DMS114 treated with DMSO at 0.1 percent for 48 hours (cell line): ENCODE results near the gene MYO18B.

Source experiments
- DNase-seq: peaks from one replicate; lab custom pipeline; 2025; ENCODE audit not compliant: unreplicated experiment; lab: John Stamatoyannopoulos, UW

MYO18B gene

DNA sequence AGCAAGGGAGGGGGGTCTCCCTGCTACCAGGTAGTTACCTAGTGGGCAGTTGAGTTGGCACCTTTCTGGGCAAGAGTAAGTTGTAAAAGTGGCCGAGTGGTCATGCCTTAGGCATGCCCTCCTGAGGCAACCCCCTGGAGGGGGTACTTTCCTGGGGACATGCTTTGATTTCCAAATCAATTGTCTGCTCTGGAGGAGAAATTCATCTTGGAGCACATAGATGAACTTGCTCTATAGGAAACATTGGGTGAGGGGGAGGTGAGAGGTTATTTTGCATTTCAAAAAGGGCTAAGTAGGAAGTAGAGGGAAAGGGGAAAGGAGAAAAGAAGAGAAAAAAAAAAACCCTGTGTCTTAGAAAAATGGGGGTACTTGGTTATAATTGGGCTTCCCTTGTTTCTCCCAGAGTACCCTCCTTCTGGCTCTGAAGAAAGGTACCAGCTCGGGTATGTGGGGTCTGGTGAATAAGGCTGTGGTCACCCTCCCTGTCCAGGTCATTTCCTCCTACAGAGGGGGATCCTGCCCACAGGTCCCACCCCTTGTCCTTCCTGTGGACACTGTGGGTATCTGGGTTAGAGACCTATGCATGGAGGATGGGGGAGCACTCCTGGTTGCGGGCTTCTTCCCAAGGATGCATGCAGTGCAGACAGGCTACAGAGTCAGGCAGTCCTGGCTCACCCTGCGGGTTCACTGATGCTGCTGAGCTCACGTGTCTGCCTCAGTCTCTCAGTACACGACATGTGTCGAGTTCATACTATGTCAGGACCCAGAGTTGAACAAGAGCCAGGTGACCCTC, 193.5 kb downstream of the MYO18B start:
- DNase-seq, result no peak

DNA sequence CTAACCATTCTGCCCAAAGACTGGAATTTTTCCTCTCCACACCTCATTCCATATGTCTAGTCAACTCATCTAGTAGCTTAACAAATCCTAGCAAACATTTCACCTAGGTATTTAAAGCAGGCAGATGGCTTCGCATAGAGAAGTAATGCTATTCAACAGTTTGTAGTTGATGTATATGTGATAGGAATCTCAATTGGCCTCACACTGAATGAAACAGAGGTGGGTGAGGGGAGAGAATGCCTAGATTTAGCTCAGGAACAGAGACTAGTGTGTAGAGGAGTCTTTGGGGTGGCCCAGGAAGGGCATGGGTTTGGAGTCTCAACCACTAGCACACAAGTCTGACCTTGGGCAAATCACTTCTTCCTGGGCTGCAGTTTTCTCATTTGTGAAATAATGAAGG, 196.2 kb downstream of the MYO18B start:
- no peak for DNase-seq

DNA sequence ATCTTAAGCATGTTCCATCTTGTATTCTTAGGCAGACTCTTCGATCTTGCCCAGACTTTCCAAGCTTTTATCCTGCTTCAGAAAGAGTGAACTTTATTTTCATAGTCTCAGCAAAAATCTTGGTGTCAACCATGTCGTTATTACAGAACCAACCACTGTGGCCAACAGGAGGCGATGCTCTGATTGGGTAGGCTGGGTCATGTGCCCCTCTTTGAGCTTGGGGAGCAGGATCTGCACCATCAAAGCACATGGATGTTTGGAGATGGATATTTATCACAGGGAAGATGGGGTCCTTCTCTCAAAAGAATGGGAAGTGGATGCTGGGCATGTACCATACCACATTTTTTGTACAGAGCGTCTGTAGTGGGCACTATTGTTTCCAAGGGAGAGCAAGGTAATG, 197.4 kb downstream of the MYO18B start:
- no peak for DNase-seq

DNA sequence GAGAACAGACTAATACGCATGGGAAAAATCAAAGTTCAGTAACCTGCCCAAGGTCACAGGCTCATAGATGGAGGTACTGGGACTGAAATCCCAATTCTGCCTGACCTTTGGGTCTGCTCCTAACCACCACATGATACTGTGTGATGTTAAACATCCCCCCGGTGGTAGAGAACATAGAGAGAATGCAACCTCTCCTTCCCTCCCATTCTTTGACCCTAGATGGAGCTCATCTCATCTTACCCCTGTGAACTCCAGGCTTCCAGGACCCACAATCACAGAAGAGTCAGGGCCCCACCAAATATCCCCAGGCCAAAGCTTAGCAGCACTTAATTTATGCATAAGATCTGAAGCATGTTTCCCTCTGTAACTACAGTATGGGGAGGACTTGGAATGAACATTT, 198.5 kb downstream of the MYO18B start:
- no peak for DNase-seq

DNA sequence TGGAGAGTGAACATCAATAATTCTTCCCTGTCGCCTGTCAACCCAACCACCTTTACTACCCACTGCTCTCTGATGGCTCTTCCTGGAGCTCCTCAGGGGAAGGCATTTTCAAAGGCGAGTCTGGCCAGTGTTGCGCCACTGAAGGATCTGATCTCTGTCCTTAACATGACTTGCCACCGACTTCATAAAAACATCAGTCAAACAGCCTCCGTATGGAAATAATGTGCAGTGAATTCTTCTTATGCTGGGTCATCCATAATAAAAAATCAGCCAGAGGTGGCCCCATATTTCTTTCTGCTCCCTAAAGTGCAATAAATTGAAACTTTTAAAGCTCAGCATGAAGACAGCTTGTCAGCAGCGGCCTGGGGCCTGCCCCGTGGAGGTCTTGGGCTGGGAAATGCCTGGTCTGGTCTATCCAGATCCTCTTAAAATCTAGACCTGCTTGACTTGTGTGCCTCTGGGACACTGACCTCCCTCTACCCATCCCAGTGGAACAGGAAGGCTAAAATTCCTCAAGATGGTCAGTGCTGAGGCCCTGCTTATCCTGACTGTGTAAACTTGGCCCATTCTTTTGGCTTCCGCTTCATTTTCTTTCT, 199.5 kb downstream of the MYO18B start:
- no peak for DNase-seq

DNA sequence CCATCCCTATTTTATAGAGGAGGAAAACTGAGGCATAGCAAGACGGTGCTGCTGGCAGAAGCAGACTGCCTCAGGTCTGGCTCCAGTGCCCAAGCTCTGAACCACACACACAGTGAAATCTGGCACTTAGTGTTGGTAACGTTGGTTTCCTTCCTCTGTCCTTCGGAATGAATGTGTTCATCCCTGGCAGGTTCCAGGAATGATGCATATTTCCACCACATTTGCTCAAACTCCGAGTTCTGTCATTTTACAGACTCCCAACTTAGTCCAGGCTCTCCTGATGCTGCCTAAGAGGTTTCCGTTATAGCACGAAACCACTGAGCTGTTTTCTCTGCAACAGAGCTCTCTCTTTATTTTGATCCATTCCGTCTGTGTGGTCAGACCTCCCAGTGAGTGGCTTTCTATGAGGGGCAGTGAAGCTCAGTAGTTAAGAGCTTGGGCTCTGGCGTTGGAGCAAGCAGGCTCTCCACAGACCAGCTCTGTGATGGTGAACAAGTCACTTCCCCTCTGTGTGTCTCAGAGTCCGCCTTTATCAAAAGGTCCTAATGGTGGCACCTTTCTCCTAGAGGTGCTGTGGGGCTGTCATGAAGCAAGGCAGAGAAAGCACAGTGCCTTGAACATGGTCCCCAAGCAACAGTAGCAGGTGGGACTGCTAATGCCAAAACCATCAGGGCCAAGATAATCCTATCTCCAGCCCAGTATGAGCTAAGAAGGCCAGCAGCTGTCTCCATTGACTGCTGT, 200.3 kb downstream of the MYO18B start:
- no peak for DNase-seq

DNA sequence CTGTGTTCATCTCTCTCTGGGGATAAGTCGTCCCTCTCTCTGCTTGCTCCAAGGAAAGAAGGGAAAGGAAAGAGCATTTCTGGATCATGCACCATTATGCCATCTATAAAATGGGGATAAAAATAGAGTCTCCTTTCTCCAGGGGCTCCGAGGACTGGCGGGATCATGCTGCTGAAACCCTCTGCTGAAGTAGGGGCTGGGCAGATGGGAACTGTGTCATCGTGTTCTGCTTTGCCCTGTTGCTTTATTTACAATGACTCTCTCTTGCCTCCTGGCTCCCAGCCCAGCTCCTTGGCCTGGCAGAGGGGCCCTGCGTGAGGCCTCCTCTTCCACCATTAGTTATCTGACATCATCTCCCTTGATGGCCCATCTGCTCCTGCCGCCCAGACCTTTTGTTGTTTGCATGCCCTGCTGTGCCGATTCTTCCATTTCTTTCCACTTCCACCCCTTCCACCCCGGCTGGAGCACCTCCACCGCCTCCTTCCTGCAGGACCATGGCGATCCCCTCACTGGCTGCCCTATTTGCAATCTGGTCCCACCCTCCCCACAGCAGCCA, 200.9 kb downstream of the MYO18B start:
- no peak for DNase-seq

DNA sequence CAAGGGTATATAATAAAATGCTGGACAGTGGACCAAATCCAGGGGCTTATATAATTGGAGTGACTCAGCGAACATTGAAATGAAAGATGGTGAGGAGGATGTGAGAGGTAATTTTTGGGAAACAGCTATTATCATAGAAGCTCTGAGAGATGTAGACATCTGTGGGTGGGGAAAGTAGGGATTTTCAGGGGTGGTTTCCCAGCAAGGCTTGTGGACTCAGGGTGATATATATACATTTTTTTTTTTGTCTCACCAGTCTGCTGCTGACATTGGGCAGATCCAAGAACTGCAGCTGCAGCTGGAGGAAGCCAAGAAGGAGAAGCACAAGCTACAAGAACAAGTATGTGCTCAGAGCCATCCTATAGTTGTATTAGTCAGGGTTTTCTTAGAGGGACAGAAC, 208.1 kb downstream of the MYO18B start:
- no peak for DNase-seq

DNA sequence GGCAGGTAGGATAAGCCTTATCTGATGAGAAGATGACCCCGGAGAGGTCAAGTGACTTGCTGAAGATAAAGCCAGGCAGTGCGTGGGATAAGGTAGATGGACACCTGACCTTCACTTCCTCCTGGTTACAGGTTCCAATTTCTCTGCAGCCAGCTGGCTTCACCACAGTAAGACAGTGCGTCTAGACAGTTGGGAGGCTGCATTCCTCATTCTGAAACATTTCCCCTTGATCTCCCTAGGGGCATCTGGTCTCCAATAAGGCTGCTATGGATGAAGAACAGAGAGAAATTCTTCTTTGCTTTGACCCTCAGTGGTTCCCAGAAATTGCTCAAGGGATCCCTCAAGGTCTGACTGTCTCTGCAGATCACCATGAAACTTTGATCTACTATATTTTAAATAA, 211.3 kb downstream of the MYO18B start:
- no peak for DNase-seq

DNA sequence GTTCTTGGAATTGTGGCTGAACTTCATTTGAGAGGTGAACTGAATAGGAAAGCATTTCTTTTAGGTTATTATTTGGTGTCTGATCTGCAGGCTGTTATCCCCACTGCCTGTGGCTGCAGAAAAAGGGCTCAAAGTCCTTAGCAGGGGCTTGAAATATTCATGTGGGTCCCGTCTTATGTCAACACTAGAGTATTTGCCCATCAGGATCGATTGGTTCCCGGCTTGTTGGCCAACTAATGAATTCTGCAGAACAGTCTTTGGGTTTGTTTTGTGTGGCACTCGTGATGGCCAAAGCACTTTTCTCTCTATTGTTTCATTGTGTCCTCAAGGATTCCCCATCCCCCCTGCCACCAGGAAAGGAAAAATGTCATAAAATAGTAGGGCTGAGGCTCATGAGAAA, 211.9 kb downstream of the MYO18B start:
- no peak for DNase-seq

DNA sequence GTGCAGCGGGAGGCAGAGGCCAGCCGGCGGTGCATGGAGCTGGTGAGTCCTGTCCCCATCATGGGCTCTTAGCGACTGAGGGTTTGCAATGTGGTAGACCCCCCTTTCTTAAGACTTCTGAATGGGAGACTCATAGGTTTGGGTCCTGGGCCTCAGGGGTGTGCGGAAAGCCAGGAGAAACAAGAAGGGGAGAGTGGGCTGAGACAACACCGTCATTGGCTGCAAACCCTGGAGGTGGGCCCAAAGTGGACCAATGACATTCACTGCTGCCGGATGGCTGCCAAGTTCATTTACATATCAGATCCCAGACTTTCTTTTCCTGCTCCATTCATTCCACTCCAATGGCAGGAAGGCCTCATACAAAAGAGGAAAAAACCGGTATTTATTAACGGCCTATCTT, 213.3 kb downstream of the MYO18B start:
- no peak for DNase-seq

DNA sequence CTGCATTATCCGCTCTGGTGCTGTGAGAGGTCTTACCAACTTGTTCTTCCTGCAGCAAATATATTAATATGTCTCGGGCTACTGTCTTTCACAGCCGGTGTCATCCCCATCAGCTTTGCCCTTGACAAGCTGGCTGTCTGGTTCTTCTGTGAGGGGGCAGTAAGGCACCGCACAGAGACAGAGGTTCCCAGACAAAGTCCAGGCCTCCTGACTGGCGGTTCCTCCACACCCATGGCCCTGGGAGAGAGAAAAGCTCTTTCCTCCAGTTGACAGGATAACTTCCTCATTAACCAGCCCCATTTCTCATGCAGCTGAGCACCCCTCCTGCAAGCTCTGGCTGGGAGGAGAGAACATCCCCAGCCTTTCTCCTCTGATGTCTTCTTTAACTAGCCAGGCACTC, 214.8 kb downstream of the MYO18B start:
- no peak for DNase-seq

DNA sequence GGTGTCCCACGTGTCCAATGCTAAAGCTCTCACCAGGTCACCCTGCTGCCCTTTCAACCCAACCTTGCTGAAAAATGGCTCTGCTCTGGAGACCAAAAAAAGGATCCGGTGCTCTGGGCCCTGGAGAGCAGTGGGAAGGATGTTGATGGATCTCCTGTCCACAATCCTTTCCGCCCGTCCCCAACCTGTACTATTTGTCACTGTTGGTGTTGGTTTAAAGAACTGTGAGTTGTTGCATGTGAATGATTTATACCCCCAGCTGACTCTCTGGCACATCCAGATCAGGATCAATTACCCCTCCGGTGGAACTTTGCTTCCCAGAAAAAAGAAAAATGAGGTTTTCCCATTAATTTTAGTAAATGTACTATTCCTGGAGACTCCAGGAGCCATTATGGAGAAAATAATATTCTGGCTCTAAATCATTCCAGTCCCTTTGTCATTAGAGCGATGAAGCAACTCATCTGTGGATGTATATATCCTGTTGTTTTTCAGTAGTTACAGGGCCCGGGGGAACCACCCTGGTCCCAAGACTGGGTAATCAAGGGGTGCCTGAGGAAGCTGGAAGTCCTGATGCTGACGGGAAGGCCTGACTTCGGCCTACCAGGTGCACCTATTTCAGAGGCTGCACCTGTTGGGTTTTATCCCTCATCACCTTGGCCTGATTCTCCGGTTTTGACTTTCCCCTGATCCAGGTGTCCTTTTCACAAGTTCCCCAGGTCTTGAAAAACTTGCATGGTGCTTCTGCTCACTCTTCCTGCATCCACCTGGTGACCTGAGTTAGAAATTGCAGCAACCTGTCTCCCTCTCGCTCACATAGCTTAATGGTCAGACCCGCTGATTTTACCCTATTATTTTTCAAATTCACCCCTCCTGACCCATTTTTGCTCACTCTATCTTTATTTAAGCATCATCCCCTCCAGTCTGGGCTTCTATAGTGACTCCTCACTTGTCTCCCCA, 218.1 kb downstream of the MYO18B start:
- DNase-seq, result no peak

DNA sequence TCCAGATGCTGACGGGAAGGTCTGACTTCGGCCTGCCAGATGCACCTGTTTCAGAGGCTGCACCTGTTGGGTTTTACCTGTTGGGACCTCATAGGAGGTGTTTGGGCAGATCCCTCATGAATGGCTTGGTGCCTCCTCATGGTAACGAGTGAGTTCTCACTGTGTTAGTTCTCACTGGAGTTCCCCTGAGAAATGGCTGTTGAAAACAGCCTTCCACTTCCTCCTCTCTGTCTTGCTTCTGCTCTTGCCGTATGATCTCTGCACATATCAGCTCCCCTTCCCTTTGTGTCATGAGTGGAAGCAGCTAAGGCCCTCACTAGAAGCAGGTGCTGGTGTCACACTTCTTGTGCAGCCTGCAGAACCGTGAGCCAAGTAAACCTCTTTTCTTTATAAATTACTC, 219.7 kb downstream of the MYO18B start:
- no peak for DNase-seq

DNA sequence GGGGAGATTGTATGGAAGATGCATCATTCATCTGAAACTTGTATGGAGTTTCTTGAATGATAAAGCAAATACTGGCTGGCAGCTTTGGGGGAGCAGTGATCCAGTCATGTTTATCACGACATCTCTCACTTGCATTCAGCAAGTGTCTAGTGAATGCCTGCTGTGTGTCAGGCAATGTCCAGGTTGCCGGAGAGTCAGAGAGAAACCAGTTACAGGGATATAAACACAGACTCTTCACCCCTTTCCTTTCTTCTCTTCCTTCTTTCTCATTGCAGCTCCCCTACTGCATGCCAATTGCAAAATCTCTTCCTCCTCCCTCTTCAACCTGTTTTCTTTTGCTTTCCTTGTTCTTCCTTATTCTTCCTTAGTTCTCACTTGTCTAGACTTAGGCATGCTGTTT, 220.7 kb downstream of the MYO18B start:
- no peak for DNase-seq

DNA sequence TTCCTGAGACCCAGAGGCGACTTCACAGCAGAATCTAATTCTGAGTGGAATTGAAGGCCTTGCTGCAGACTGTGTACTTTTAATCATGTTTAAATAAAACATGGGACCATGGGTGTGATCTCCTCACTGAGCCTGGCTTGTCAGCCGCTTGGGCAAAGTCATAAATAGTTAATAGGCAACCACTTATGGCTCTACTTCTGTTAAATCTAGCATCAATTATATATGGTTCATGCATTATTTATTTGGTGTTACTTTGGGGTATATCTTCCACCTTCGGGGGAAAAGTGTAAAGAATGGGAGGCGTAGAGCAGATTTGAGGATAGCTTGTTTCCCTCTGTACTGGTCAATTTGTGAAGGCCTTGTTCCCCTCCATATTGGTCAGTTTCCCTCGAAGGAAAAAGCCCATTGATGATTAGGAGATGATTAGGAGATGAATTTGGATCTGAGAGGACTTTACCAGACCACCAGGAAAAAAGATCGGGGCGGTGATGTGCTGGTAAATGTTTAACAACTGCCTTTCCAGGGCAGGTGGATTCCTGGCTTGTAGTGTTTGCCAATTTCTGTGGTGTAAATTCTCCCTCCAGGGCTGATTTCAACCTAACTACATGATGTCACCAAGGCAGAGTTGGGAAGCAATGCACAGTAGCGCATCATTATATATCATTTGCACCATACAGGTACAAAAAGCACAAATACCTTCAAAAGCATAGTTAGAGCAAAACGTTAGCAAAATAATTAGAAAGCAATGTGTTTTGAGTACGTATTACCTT, 223.2 kb downstream of the MYO18B start:
- DNase-seq, result no peak

DNA sequence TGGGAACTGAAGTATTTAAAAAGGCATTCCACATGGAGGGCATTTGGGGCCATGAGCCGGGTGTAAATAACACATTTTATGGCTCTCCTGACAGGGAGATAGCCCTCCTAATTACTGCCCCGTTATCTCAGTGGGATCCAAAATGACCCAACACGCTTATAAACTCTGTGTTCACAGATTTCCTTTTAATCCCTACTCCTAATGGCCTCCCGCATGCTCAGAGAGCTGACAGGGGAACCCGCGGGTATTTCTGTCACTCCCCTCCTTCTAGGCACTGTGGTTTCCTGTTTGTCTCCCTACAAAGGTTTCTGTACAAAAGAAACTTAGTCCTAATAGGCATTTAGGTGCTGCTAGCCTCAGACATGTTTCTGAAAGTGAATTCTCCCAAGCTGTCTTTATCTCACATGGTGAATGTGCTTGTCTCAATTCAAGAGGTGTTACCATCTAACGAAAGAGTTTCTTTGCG, 224.5 kb downstream of the MYO18B start:
- no peak for DNase-seq

DNA sequence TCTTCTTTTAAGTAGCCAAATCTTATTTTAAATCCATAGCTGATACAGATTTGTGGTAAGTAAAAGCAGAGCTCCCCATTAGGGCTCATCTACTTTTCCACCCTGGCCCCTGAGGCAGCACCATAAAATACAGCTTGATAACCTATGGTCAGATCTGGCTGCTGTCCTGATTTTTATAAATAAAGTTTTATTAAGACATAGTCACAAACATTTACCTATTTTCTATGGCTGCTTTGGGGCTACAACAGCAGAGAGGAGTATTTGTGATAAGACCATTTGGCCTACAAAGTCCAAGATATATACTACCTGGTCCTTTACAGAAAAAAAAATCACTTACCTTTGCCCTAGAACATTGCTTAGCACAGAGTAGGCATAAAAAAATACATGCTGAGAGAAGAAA, 227.3 kb downstream of the MYO18B start:
- no peak for DNase-seq

DNA sequence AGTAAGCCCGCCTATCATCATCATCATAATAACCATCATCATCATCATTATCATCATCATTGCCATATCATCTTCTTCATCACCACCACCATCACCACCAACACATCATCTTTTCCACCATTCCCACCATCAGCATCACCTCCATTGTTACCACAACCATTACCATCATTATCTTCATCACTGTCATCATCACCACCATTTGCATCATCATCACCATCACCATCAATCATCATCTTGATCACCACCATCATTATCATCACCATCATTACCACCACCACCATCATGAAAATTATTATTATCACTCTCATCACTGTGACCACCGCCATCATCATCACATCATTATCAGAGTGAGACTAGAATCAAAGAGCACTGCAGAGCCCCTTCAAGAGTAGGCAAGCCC, 227.9 kb downstream of the MYO18B start:
- no peak for DNase-seq

DNA sequence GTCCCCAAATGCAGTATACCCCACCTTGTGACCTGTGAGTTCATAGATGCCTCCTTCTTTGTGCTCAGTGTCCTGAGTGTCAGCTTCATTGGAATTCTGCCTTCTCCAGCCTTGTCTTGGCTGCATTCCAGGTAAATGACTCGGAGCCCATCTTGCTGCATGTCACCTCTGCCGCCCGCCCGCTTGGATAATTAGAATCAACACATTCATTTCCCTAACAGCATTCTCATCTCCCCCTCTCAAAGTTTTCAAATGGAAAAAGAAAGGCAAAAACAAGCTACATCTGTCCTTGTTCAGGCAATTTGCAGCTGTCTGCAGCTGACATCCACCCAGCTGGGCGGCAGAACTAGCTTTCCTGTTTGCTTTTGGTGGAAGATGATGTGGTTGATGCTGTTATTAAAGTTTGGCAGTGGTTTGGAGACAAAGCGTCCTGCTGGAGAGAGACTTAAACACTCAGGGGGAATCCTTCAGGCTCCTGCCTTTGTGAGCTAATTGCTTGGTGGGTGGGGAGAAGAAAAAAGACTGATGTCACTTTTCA, 228.5 kb downstream of the MYO18B start:
- no peak for DNase-seq
